Mesendoderm (in vitro differentiated cells): Measurements from ENCODE around the gene POMZP3.
"Not testable (repeated sequence)": the region's sequence is repeated elsewhere in the genome, so short reads cannot be mapped to it uniquely, and the experiment has no call there.

Experiments
- DNase-seq: peaks from one replicate; pipeline ENCODE4 v3.0.0; 2013
- H2AK5ac ChIP-seq: 2 replicates; pipeline ENCODE4 v1.6.1; 2013; ENCODE audit warnings: low read length, inconsistent platforms
- H2BK120ac ChIP-seq: 2 replicates; pipeline ENCODE4 v1.6.1; 2013; ENCODE audit warnings: low read depth, mild to moderate bottlenecking, low read length, moderate library complexity, mixed read lengths
- H2BK15ac ChIP-seq: replicated peaks from 2 replicates; pipeline ENCODE4 v1.6.1; 2013; ENCODE audit warnings: low read depth, mild to moderate bottlenecking, moderate library complexity
- H2BK5ac ChIP-seq: 2 replicates; pipeline ENCODE4 v1.6.1; 2013; ENCODE audit warnings: low read length, inconsistent platforms
- H3K18ac ChIP-seq: 2 replicates; pipeline ENCODE4 v1.6.1; 2013; ENCODE audit warnings: mild to moderate bottlenecking, low read length, mixed read lengths
- H3K23ac ChIP-seq: one replicate; pipeline ENCODE4 v1.6.1; 2013; ENCODE audit warnings: low read length
- H3K27ac ChIP-seq: 2 replicates; pipeline ENCODE4 v1.5.1; 2013; ENCODE audit warnings: low read depth, mild to moderate bottlenecking, inconsistent platforms, low read length, moderate library complexity
- H3K27me3 ChIP-seq: 2 replicates; pipeline ENCODE4 v1.6.1; 2013; ENCODE audit warnings: low read length, control low read depth, mild to moderate bottlenecking, inconsistent platforms; ENCODE audit not compliant: insufficient read depth, poor library complexity
- H3K36me3 ChIP-seq: 2 replicates; pipeline ENCODE4 v1.6.1; 2013; ENCODE audit warnings: low read length, inconsistent platforms; ENCODE audit not compliant: control insufficient read depth, insufficient read depth
- H3K4ac ChIP-seq: one replicate; pipeline ENCODE4 v1.6.1; 2013; ENCODE audit warnings: low read depth, mild to moderate bottlenecking, low read length, moderate library complexity
- H3K4me1 ChIP-seq: 2 replicates; pipeline ENCODE4 v1.6.1; 2013; ENCODE audit warnings: low read depth, low read length, inconsistent platforms; ENCODE audit not compliant: control insufficient read depth
- H3K4me2 ChIP-seq: 2 replicates; pipeline ENCODE4 v1.6.1; 2013; ENCODE audit warnings: low read length
- H3K4me3 ChIP-seq: 2 replicates; pipeline ENCODE4 v1.5.1; 2013; ENCODE audit warnings: mild to moderate bottlenecking, low read length
- H3K56ac ChIP-seq: one replicate; pipeline ENCODE4 v1.6.1; 2013; ENCODE audit warnings: low read length
- H3K79me1 ChIP-seq: 2 replicates; pipeline ENCODE4 v1.6.1; 2013; ENCODE audit warnings: low read length, inconsistent platforms
- H3K79me2 ChIP-seq: 2 replicates; pipeline ENCODE4 v1.6.1; 2013; ENCODE audit warnings: mild to moderate bottlenecking, low read length; ENCODE audit not compliant: control insufficient read depth, insufficient read depth
- H3K9ac ChIP-seq: 2 replicates; pipeline ENCODE4 v1.6.1; 2013; ENCODE audit warnings: low read length, inconsistent platforms
- H4K5ac ChIP-seq: one replicate; pipeline ENCODE4 v1.6.1; 2013; ENCODE audit warnings: low read length
- H4K8ac ChIP-seq: one replicate; pipeline ENCODE4 v1.6.1; 2013; ENCODE audit warnings: low read depth, mild to moderate bottlenecking, control low read depth, low read length, moderate library complexity
- WGBS: extraction: QIAGEN DNeasy Blood & Tissue Kit; methylation state at CpG from one replicate; pipeline ENCODE4 v1.1.7; 2013; ENCODE audit warnings: low lambda C conversion rate, missing lambda C conversion rate; ENCODE audit not compliant: insufficient coverage; ENCODE audit errors: extremely low coverage; 5-methylcytosine and 5-hydroxymethylcytosine counted together

Gene POMZP3

GRCh38 chr7:76583636-76584281, 43.3 kb downstream of the POMZP3 start:
- H3K79me1 ChIP-seq, H4K8ac ChIP-seq, H3K23ac ChIP-seq, H3K4me3 ChIP-seq, H2BK15ac ChIP-seq, H3K27me3 ChIP-seq, H3K56ac ChIP-seq, H2AK5ac ChIP-seq, H2BK5ac ChIP-seq, H4K5ac ChIP-seq, H2BK120ac ChIP-seq, H3K4ac ChIP-seq, DNase-seq, H3K4me2 ChIP-seq, H3K18ac ChIP-seq, H3K36me3 ChIP-seq, H3K4me1 ChIP-seq, H3K27ac ChIP-seq, H3K9ac ChIP-seq, H3K79me2 ChIP-seq: not testable (repeated sequence)
- no CpG with 5 or more reads among the region's 5 CpGs for WGBS

- peak; percentile 53 for DNase-seq
- H3K27ac ChIP-seq, H3K79me2 ChIP-seq: not testable (repeated sequence)
Observed at GRCh38 chr7:76582848-76583631, 44.0 kb downstream of the POMZP3 start.

GRCh38 chr7:76575919-76576655, 51.0 kb downstream of the POMZP3 start:
- H3K4ac ChIP-seq, H4K5ac ChIP-seq, H3K79me1 ChIP-seq, H3K27me3 ChIP-seq, H3K27ac ChIP-seq, H2BK15ac ChIP-seq, H2AK5ac ChIP-seq, H3K56ac ChIP-seq, H3K4me1 ChIP-seq, H2BK120ac ChIP-seq, H2BK5ac ChIP-seq, DNase-seq, H3K23ac ChIP-seq, H3K79me2 ChIP-seq, H3K18ac ChIP-seq, H3K9ac ChIP-seq, H3K4me2 ChIP-seq, H3K36me3 ChIP-seq, H4K8ac ChIP-seq, H3K4me3 ChIP-seq: not testable (repeated sequence)
- WGBS, result no CpG with 5 or more reads among the region's 3 CpGs

More at GRCh38 chr7:76582848-76583631, 44.0 kb downstream of the POMZP3 start:
- H3K79me1 ChIP-seq, H3K18ac ChIP-seq, H2BK120ac ChIP-seq, H3K4me2 ChIP-seq, H3K9ac ChIP-seq, H2AK5ac ChIP-seq, H4K5ac ChIP-seq, H3K4me1 ChIP-seq, H2BK15ac ChIP-seq, H3K36me3 ChIP-seq, H3K27me3 ChIP-seq, H3K4me3 ChIP-seq, H3K56ac ChIP-seq, H3K23ac ChIP-seq, H2BK5ac ChIP-seq, H3K4ac ChIP-seq, H4K8ac ChIP-seq: not testable (repeated sequence)
- WGBS, result no CpG with 5 or more reads among the region's 2 CpGs

- not testable (repeated sequence) for H3K4me3 ChIP-seq, H3K18ac ChIP-seq
- WGBS, result no CpG with 5 or more reads among the region's 2 CpGs
Observed at GRCh38 chr7:76575431-76575830, 51.6 kb downstream of the POMZP3 start.

GRCh38 chr7:76572296-76572695, 54.8 kb downstream of the POMZP3 start:
- not testable (repeated sequence) for H3K4me1 ChIP-seq, DNase-seq, H3K4ac ChIP-seq, H3K9ac ChIP-seq, H3K27me3 ChIP-seq, H2AK5ac ChIP-seq, H2BK5ac ChIP-seq, H3K79me2 ChIP-seq, H2BK15ac ChIP-seq, H3K79me1 ChIP-seq, H3K4me2 ChIP-seq, H4K8ac ChIP-seq, H3K36me3 ChIP-seq, H3K56ac ChIP-seq, H3K4me3 ChIP-seq, H3K23ac ChIP-seq, H3K18ac ChIP-seq, H2BK120ac ChIP-seq, H3K27ac ChIP-seq, H4K5ac ChIP-seq
- WGBS, result no CpG with 5 or more reads among the region's 3 CpGs

More at GRCh38 chr7:76575431-76575830, 51.6 kb downstream of the POMZP3 start:
- not testable (repeated sequence) for H3K4ac ChIP-seq, H4K8ac ChIP-seq, H3K27ac ChIP-seq, H2BK5ac ChIP-seq, H3K56ac ChIP-seq, H3K27me3 ChIP-seq, H2BK15ac ChIP-seq, H2AK5ac ChIP-seq, H3K9ac ChIP-seq, H3K4me1 ChIP-seq, H3K79me1 ChIP-seq, DNase-seq, H3K4me2 ChIP-seq, H3K23ac ChIP-seq, H3K36me3 ChIP-seq, H4K5ac ChIP-seq, H2BK120ac ChIP-seq, H3K79me2 ChIP-seq
